Measurements from ENCODE around the gene HOXA10.

- TF ChIP-seq, protein P1, sequence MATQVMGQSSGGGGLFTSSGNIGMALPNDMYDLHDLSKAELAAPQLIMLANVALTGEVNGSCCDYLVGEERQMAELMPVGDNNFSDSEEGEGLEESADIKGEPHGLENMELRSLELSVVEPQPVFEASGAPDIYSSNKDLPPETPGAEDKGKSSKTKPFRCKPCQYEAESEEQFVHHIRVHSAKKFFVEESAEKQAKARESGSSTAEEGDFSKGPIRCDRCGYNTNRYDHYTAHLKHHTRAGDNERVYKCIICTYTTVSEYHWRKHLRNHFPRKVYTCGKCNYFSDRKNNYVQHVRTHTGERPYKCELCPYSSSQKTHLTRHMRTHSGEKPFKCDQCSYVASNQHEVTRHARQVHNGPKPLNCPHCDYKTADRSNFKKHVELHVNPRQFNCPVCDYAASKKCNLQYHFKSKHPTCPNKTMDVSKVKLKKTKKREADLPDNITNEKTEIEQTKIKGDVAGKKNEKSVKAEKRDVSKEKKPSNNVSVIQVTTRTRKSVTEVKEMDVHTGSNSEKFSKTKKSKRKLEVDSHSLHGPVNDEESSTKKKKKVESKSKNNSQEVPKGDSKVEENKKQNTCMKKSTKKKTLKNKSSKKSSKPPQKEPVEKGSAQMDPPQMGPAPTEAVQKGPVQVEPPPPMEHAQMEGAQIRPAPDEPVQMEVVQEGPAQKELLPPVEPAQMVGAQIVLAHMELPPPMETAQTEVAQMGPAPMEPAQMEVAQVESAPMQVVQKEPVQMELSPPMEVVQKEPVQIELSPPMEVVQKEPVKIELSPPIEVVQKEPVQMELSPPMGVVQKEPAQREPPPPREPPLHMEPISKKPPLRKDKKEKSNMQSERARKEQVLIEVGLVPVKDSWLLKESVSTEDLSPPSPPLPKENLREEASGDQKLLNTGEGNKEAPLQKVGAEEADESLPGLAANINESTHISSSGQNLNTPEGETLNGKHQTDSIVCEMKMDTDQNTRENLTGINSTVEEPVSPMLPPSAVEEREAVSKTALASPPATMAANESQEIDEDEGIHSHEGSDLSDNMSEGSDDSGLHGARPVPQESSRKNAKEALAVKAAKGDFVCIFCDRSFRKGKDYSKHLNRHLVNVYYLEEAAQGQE (IDR thresholded peaks at IDR 0.05; ENCODE audit: insufficient read depth in 1 of 2, low read depth in 2 of 2, low read length in 2 of 2) = no peak
- TF ChIP-seq POLR2AphosphoS5 (IDR thresholded peaks at IDR 0.05; ENCODE audit: low read depth, low read length) = no peak
- no peak for TF ChIP-seq SIN3A (IDR thresholded peaks at IDR 0.05; ENCODE audit: borderline replicate concordance, insufficient read depth, low read length)
- TF ChIP-seq TAF1 (IDR thresholded peaks at IDR 0.05; ENCODE audit: borderline replicate concordance, insufficient read depth, low read length) = no peak
- no peak for TF ChIP-seq FOXP2 (optimal IDR thresholded peaks at IDR 0.05; ENCODE audit: borderline replicate concordance, extremely low read depth, extremely low read length, insufficient read depth)
These were observed 43.4 kb downstream of the HOXA10 start, which contains the start of gene HOXA4 for GRCh38 chr7:27130540-27131389.
